ENCODE results near the gene NRF1. TPM values are rescaled to one million over a fixed set of nuclear protein-coding genes. Genes with fewer than 3 reads are reported as not detected.

The NRF1 gene
- total and polyA plus RNA-seq, 4 donors: 4.9 to 23.4 (median 14.3) TPM

DNA sequence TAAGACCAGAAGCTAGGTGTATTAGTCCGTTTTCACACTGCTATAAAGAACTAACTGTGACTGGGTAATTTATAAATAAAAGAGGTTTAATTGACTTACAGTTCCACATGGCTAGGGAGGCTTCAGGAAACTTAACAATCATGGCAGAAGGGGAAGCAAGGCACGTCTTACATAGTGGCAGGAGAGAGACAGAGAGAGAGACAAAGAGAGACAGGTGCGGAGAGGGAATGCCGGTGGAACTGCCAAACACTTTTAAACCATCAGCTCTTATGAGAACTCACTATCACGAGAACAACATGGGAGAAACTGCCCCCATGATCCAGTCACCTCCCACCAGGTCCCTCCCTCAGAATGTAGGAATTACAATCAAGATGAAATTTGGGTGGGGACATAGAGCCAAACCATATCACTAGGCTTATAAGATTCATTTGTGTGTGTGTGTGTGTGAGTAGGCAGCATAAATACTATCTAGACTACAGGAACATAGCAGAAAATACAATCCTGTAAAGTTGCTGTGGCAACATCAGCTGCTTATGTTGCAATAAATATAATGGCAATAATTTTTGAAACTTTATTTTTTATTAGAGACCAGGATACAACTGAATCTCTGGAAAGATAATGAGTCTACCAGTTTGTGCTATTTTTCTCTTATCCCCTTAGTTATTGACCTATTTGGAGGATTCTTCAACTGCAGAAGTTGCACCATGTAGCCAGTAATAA lies 77.1 kb downstream of the NRF1 start:
- ATAC-seq (ENCODE audit: low FRiP score) (no peak), DNase-seq (no peak)
- peaks cover 0 to 4% of the 10 kb centered on the region in 2 donors for H3K36me3 ChIP-seq (ENCODE audit: control insufficient read depth in 1 of 2, insufficient read depth in 2 of 2, low read length in 1 of 2)
- no peak overlapping the region for H3K4me3 ChIP-seq (ENCODE audit: low read length in 2 of 2)
- H3K4me1 ChIP-seq (ENCODE audit: control insufficient read depth in 1 of 2, insufficient read depth in 2 of 2, low read length in 2 of 2): peaks cover 0 to 5% of the 10 kb centered on the region in 2 donors
- intact Hi-C loops (cut with DNase I): no loop called here
- no peaks in the 10 kb centered on the region for H3K27me3 ChIP-seq (ENCODE audit: control insufficient read depth in 1 of 2, insufficient read depth in 2 of 2, low read length in 1 of 2)
- 96 to 99% methylated on average over 5 of the region's 5 CpGs for WGBS, 2 donors
- no peak overlapping the region for H3K27ac ChIP-seq (ENCODE audit: low read depth in 1 of 2, low read length in 2 of 2)
- no peaks in the 10 kb centered on the region for H3K9me3 ChIP-seq (ENCODE audit: control insufficient read depth, low read length)

DNA sequence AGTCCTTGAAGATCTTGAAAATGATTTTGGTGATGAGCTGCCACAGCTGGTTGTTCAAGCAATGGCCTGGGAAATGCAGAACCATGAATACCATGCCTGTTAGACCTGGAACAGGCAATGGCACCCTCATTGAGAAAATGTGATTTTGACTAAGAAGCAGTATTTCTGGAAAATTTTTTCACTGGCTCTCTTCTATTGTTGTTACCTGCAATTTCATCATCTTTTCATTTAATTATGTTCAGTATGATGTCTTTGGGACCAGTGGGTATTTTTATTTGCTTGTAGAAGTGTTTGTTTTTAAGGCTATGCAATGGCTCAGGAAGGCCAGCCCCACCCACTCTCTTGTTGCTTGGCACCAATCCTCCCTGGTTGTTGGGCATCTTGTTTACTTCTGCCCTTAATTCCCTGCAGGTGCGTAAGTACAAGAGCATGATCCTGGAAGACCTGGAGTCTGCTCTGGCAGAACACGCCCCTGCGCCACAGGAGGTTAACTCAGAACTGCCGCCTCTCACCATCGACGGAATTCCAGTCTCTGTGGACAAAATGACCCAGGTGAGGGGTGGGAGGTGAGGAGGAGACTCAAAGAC lies 78.6 kb downstream of the NRF1 start:
- 97 to 98% methylated on average over 6 of the region's 6 CpGs for WGBS, 2 donors
- ATAC-seq (ENCODE audit: low FRiP score) (no peak), DNase-seq (no peak)
- no peaks in the 10 kb centered on the region for H3K9me3 ChIP-seq (ENCODE audit: control insufficient read depth, low read length)
- H3K27me3 ChIP-seq (ENCODE audit: control insufficient read depth in 1 of 2, insufficient read depth in 2 of 2, low read length in 1 of 2): no peaks in the 10 kb centered on the region
- peaks cover 0 to 4% of the 10 kb centered on the region in 2 donors for H3K36me3 ChIP-seq (ENCODE audit: control insufficient read depth in 1 of 2, insufficient read depth in 2 of 2, low read length in 1 of 2)
- intact Hi-C loops (cut with DNase I): no loop called here
- H3K4me1 ChIP-seq (ENCODE audit: control insufficient read depth in 1 of 2, insufficient read depth in 2 of 2, low read length in 2 of 2): peaks cover 0 to 5% of the 10 kb centered on the region in 2 donors
- no peak overlapping the region for H3K27ac ChIP-seq (ENCODE audit: low read depth in 1 of 2, low read length in 2 of 2)
- H3K4me3 ChIP-seq (ENCODE audit: low read length in 2 of 2): no peak overlapping the region

DNA sequence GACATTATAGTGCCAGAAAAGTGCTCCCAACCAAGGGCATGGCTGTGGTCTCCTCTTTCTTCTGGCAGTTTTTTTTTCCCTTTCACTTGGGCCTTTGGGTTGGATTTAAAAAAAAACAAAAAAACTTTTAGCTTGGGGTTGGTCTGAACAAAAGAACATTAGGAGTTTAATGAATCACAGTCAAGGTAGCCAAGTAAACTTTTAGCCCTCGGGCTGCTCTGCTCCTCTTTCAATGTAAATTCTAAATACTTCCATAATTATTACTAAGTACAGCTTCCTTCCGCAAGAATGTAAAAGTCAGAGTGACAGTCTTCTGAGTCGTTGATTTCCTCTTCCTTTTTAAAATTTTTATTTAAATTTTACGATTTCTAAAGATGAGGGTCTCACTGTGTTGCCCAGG lies 79.2 kb downstream of the NRF1 start:
- Histone ChIP-seq H3K9me3 (ENCODE audit: control insufficient read depth, low read length) (no peaks in the 10 kb centered on the region), H3K36me3 (ENCODE audit: control insufficient read depth in 1 of 2, insufficient read depth in 2 of 2, low read length in 1 of 2) (peaks cover 0 to 4% of the 10 kb centered on the region in 2 donors), H3K4me1 (ENCODE audit: control insufficient read depth in 1 of 2, insufficient read depth in 2 of 2, low read length in 2 of 2) (peaks cover 0 to 2% of the 10 kb centered on the region in 2 donors), H3K4me3 (ENCODE audit: low read length in 2 of 2) (no peak overlapping the region), H3K27me3 (ENCODE audit: control insufficient read depth in 1 of 2, insufficient read depth in 2 of 2, low read length in 1 of 2) (no peaks in the 10 kb centered on the region), H3K27ac (ENCODE audit: low read depth in 1 of 2, low read length in 2 of 2) (no peak overlapping the region)
- ATAC-seq (ENCODE audit: low FRiP score) (no peak), DNase-seq (no peak)
- intact Hi-C loops (cut with DNase I): no loop called here
- 87 to 94% methylated on average over 4 of the region's 4 CpGs for WGBS, 2 donors

DNA sequence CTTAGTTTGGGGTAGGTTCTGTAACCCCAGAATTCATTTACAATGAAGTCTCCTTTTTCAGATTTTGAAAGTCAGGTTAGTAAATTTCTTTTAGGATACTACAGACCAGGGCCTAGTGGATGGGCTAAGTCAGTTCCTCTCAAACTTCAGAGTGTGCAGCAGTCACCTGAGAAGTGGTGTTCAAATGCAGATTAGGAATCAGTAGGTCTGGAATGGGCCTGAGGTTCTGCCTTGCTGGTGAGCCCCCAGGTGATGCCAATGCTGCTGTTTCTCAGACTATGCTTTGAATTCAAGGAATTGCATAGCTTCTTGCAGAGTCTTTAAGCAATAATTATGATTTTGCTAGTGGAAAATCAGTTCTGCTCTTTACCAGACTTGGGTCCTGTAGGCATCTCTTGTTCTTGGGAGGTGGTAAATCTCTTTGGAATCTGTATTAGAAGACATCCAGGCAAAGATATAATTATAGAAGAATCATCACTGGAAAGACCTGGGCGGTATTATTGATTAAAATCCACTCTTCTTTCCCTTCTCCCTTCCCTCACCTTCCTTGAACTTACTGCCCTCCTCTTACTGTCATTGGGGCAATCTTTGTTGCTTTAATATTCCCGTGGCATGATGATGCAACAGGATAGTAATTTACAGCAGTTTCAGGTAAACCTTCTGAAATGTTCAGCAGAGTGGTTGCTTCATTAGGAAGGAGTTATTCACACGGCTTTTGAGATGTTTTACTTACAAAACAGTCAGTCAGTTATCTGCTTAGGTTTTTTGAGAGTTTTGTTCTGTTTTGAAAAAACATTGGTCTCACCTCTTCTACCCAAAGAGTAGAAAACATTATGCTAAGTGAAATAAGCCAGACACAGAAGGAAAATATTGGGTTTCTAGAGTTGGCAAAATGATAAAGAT lies 87.2 kb downstream of the NRF1 start:
- Histone ChIP-seq H3K27me3 (ENCODE audit: control insufficient read depth in 1 of 2, insufficient read depth in 2 of 2, low read length in 1 of 2) (no peaks in the 10 kb centered on the region), H3K27ac (ENCODE audit: low read depth in 1 of 2, low read length in 2 of 2) (no peak overlapping the region), H3K4me3 (ENCODE audit: low read length in 2 of 2) (no peak overlapping the region), H3K4me1 (ENCODE audit: control insufficient read depth in 1 of 2, insufficient read depth in 2 of 2, low read length in 2 of 2) (peaks cover 2 to 4% of the 10 kb centered on the region in 2 donors), H3K9me3 (ENCODE audit: control insufficient read depth, low read length) (no peaks in the 10 kb centered on the region), H3K36me3 (ENCODE audit: control insufficient read depth in 1 of 2, insufficient read depth in 2 of 2, low read length in 1 of 2) (no peaks in the 10 kb centered on the region)
- DNase-seq: no peak
- intact Hi-C loops (cut with DNase I): no loop called here
- no peak for ATAC-seq (ENCODE audit: low FRiP score)
- 80 to 87% methylated on average over 3 of the region's 3 CpGs for WGBS, 2 donors

DNA sequence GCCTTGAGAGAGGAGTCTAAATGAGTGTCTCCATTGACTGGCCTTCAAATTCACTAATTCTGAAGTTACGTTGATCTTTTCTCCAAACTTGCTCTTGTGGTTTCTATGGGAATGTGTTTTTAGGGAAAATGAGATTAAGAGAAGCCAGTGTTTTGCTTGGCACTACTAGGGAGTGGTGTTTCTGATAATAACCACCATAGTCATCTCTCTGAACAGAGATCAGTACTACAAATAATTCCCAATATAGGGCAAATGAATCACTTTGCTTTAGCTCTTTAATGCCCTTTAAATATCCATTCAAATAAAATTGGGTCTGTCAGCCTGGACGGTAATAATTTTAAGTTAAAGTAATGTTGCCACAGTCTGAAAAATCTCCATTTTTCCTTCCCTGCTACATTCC lies 90.8 kb downstream of the NRF1 start:
- H3K4me3 ChIP-seq (ENCODE audit: low read length in 2 of 2): no peak overlapping the region
- peaks cover 2 to 4% of the 10 kb centered on the region in 2 donors for H3K4me1 ChIP-seq (ENCODE audit: control insufficient read depth in 1 of 2, insufficient read depth in 2 of 2, low read length in 2 of 2)
- WGBS, 2 donors: 10 to 13% methylated on average over 2 of the region's 2 CpGs
- no peaks in the 10 kb centered on the region for H3K9me3 ChIP-seq (ENCODE audit: control insufficient read depth, low read length)
- DNase-seq (no peak), ATAC-seq (ENCODE audit: low FRiP score) (no peak)
- H3K36me3 ChIP-seq (ENCODE audit: control insufficient read depth in 1 of 2, insufficient read depth in 2 of 2, low read length in 1 of 2): no peaks in the 10 kb centered on the region
- no peak overlapping the region for H3K27ac ChIP-seq (ENCODE audit: low read depth in 1 of 2, low read length in 2 of 2)
- no peaks in the 10 kb centered on the region for H3K27me3 ChIP-seq (ENCODE audit: control insufficient read depth in 1 of 2, insufficient read depth in 2 of 2, low read length in 1 of 2)
- intact Hi-C loops (cut with DNase I): no loop called here

DNA sequence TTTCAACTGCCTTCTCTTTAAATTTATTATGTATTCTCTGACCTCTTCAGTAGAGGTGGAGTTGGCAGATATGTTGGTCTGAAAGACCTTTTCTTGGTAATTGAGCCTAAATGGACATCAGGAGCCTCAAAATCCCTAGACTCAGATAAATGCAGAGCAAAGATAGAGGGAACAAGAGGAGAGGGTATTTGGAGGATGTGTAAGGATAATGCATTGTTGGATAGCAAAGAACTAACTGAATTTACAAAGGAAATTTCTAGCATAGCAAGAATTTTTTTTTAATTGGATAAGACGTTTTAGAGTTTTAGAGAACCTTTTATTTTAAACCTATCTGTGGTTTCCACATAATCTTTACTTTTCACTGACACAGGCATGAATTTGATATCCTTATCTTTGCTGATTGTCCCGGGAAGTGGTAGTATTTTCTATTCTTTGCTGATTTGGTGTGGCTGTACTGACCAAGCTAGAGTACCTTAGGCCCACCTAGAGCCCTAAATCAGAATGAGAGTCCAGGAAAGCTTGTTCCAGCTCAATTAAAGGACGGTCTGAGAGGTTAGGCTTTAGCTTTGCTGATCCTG lies 91.3 kb downstream of the NRF1 start:
- ATAC-seq (ENCODE audit: low FRiP score) (no peak), DNase-seq (no peak)
- H3K4me1 ChIP-seq (ENCODE audit: control insufficient read depth in 1 of 2, insufficient read depth in 2 of 2, low read length in 2 of 2): peaks cover 2 to 4% of the 10 kb centered on the region in 2 donors
- no peaks in the 10 kb centered on the region for H3K36me3 ChIP-seq (ENCODE audit: control insufficient read depth in 1 of 2, insufficient read depth in 2 of 2, low read length in 1 of 2)
- WGBS, 2 donors: 48 to 51% methylated on average over 3 of the region's 3 CpGs
- intact Hi-C loops (cut with DNase I): no loop called here
- no peak overlapping the region for H3K4me3 ChIP-seq (ENCODE audit: low read length in 2 of 2)
- no peak overlapping the region for H3K27ac ChIP-seq (ENCODE audit: low read depth in 1 of 2, low read length in 2 of 2)
- H3K27me3 ChIP-seq (ENCODE audit: control insufficient read depth in 1 of 2, insufficient read depth in 2 of 2, low read length in 1 of 2): no peaks in the 10 kb centered on the region
- H3K9me3 ChIP-seq (ENCODE audit: control insufficient read depth, low read length): no peaks in the 10 kb centered on the region

DNA sequence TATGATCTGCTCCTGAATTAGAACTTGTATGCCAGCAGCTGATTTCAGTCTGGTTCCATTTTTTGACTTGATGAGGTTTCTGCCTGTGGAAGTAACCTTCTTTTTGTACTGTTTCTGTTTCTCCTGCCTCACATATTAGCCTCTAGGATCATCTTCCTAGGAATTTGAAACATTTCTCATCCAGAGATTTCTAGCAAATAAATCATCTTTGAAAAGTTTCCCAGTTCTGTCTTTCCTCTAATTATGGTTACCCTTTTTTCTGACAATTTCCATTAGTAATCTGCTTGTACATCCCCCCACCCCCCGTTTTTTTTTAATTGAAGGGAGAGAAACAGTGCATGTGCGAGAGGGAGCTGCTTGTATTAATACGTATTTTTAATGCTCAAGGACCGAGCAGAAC lies 92.2 kb downstream of the NRF1 start:
- DNase-seq (no peak), ATAC-seq (ENCODE audit: low FRiP score) (no peak)
- H3K9me3 ChIP-seq (ENCODE audit: control insufficient read depth, low read length): no peaks in the 10 kb centered on the region
- peaks cover 2% of the 10 kb centered on the region in 2 donors for H3K4me1 ChIP-seq (ENCODE audit: control insufficient read depth in 1 of 2, insufficient read depth in 2 of 2, low read length in 2 of 2)
- no peak overlapping the region for H3K4me3 ChIP-seq (ENCODE audit: low read length in 2 of 2)
- WGBS, 2 donors: 88 to 91% methylated on average over 4 of the region's 4 CpGs
- no peaks in the 10 kb centered on the region for H3K36me3 ChIP-seq (ENCODE audit: control insufficient read depth in 1 of 2, insufficient read depth in 2 of 2, low read length in 1 of 2)
- no peak overlapping the region for H3K27ac ChIP-seq (ENCODE audit: low read depth in 1 of 2, low read length in 2 of 2)
- intact Hi-C loops (cut with DNase I): no loop called here
- no peaks in the 10 kb centered on the region for H3K27me3 ChIP-seq (ENCODE audit: control insufficient read depth in 1 of 2, insufficient read depth in 2 of 2, low read length in 1 of 2)

DNA sequence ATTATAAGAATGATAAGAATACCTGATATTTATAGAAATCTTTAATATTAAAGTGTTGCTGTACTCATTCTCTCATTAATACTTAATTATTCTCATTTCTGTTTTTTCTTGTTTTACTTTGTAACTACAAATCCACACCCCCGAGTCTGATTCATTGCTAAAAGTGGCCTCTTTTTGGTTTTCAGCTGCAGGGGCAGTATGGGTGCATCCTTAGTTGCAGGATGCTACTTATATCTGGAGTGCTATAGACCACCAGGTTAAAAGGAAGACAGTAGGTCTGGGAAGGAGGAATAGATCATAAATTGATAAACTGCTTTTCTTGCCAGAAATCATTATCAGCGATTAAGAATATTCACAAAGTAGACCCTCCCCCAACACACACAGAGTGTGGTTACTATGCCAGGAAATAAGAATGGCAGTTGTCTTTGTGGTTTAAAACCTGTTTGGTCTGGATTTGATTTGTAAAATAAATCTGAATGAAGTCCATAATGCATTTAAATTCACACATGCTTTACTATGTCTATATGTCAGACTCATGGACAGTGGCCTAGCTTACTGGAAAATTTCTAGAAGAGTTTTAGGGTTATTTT lies 96.5 kb downstream of the NRF1 start:
- Histone ChIP-seq H3K27ac (ENCODE audit: low read depth in 1 of 2, low read length in 2 of 2) (no peak overlapping the region), H3K4me1 (ENCODE audit: control insufficient read depth in 1 of 2, insufficient read depth in 2 of 2, low read length in 2 of 2) (no peaks in the 10 kb centered on the region), H3K9me3 (ENCODE audit: control insufficient read depth, low read length) (no peaks in the 10 kb centered on the region), H3K27me3 (ENCODE audit: control insufficient read depth in 1 of 2, insufficient read depth in 2 of 2, low read length in 1 of 2) (no peaks in the 10 kb centered on the region), H3K36me3 (ENCODE audit: control insufficient read depth in 1 of 2, insufficient read depth in 2 of 2, low read length in 1 of 2) (peaks cover 0 to 4% of the 10 kb centered on the region in 2 donors), H3K4me3 (ENCODE audit: low read length in 2 of 2) (no peak overlapping the region)
- WGBS, 2 donors: 82 to 91% methylated on average over 2 of the region's 2 CpGs
- ATAC-seq (ENCODE audit: low FRiP score): no peak
- DNase-seq: no peak
- intact Hi-C loops (cut with DNase I): no loop called here

Data from aorta (tissue), 5 donors.